Measurements from ENCODE around the gene TPRX1. TPM values are rescaled to one million over a fixed set of nuclear protein-coding genes. Genes with fewer than 3 reads are reported as not detected.

TPRX1 gene
- total and polyA plus RNA-seq, 9 of the 15 experiments (the other 6 are each of a cell fraction or from before 2014, with no cell fraction given) = not detected

DNA sequence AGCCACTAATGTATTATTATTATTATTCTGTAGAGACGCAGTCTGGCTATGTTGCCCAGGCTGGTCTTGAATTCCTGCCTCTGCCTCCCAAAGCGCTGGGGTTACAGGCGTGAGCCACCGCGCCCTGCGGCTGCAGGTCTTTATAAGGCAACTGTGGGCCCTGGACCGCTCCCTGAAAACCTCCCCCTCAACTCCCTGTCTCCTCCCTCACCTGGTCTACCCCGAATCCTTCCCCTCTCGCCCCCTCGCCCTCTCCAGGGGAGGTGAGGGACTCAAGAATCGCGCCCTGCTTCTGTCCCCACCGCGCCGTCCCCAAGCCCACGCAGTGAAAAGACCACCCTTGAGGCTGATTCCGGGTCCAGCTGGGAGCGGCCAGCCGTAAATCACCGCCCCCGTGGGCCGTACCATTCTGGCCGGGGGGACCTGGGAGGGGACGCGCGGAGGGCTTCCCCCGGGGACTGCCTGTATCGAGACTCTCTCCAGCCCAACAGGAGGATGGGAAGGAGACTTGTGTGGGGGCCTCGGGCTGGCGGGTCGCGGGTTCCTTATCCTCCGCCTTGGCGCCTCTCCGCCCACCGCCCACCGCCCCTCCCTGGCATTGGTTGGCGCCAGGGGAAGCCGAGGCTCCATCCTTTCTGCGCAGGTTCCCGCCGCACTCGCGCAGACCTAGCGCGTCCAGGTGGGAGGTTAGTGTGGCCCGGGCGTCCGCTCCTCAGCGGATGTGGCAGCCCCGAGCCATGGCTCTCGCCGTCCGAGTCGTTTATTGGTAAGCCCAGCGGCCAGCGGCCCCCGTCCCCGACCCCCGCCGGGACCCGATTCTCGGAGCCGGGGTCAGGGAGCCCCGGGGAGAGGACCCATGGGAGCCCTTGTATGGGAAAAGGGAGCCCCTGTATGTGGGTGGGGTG lies 26.1 kb downstream of the TPRX1 start, which contains the start of gene SELENOW (continued):
- TF ChIP-seq ZBTB17 (CRISPR knock-in tag; IDR thresholded peaks at IDR 0.05) (peak; percentile 64; the same call in 1 of the 2 replicates), TRIM24 (IDR thresholded peaks at IDR 0.05) (peak in 1 of 2 experiments; percentile 76; a peak in 2 of 4 replicates), NR2C2 (CRISPR knock-in tag; IDR thresholded peaks at IDR 0.05) (no peak), NR2C2 (tag; IDR thresholded peaks at IDR 0.05) (peak; percentile 27; the same call in 1 of the 2 replicates), DPF2 (IDR thresholded peaks at IDR 0.05) (peak; percentile 77; the same call in 1 of the 2 replicates), KLF1 (tag; IDR thresholded peaks at IDR 0.05) (peak; percentile 96), ZNF146 (CRISPR knock-in tag; IDR thresholded peaks at IDR 0.05; ENCODE audit: unreplicated experiment) (no peak), EP400 (IDR thresholded peaks at IDR 0.05) (peak; percentile 72), TCF3 (CRISPR knock-in tag; IDR thresholded peaks at IDR 0.05) (0 out of 2 replicates have a peak, but pooled peaks have one; percentile 10), SMARCA5 (IDR thresholded peaks at IDR 0.05) (0 out of 2 replicates have a peak, but pooled peaks have one; percentile 11), TOE1 (IDR thresholded peaks at IDR 0.05; ENCODE audit: borderline replicate concordance) (peak; percentile 98), TOE1 (CRISPR knock-in tag; IDR thresholded peaks at IDR 0.05; ENCODE audit: borderline replicate concordance, low read depth) (no peak), KLF6 (CRISPR knock-in tag; IDR thresholded peaks at IDR 0.05; ENCODE audit: borderline replicate concordance) (peak; percentile 97), CTBP1 (IDR thresholded peaks at IDR 0.05; ENCODE audit: borderline replicate concordance) (peak; percentile 94), ATF1 (CRISPR knock-in tag; IDR thresholded peaks at IDR 0.05) (no peak), ATF1 (tag; IDR thresholded peaks at IDR 0.05) (peak; percentile 60), HIVEP1 (CRISPR knock-in tag; IDR thresholded peaks at IDR 0.05) (peak; percentile 28; the same call in 1 of the 2 replicates), CBFB (CRISPR knock-in tag; IDR thresholded peaks at IDR 0.05) (no peak)
- TF ChIP-seq, protein P1, sequence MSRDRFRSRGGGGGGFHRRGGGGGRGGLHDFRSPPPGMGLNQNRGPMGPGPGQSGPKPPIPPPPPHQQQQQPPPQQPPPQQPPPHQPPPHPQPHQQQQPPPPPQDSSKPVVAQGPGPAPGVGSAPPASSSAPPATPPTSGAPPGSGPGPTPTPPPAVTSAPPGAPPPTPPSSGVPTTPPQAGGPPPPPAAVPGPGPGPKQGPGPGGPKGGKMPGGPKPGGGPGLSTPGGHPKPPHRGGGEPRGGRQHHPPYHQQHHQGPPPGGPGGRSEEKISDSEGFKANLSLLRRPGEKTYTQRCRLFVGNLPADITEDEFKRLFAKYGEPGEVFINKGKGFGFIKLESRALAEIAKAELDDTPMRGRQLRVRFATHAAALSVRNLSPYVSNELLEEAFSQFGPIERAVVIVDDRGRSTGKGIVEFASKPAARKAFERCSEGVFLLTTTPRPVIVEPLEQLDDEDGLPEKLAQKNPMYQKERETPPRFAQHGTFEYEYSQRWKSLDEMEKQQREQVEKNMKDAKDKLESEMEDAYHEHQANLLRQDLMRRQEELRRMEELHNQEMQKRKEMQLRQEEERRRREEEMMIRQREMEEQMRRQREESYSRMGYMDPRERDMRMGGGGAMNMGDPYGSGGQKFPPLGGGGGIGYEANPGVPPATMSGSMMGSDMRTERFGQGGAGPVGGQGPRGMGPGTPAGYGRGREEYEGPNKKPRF (IDR thresholded peaks at IDR 0.05; ENCODE audit: low read depth, low read length) = no peak
- TF ChIP-seq, protein P2, sequence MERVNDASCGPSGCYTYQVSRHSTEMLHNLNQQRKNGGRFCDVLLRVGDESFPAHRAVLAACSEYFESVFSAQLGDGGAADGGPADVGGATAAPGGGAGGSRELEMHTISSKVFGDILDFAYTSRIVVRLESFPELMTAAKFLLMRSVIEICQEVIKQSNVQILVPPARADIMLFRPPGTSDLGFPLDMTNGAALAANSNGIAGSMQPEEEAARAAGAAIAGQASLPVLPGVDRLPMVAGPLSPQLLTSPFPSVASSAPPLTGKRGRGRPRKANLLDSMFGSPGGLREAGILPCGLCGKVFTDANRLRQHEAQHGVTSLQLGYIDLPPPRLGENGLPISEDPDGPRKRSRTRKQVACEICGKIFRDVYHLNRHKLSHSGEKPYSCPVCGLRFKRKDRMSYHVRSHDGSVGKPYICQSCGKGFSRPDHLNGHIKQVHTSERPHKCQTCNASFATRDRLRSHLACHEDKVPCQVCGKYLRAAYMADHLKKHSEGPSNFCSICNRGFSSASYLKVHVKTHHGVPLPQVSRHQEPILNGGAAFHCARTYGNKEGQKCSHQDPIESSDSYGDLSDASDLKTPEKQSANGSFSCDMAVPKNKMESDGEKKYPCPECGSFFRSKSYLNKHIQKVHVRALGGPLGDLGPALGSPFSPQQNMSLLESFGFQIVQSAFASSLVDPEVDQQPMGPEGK (CRISPR knock-in tag; IDR thresholded peaks at IDR 0.05; ENCODE audit: borderline replicate concordance) = no peak
- TF ChIP-seq, protein P3, sequence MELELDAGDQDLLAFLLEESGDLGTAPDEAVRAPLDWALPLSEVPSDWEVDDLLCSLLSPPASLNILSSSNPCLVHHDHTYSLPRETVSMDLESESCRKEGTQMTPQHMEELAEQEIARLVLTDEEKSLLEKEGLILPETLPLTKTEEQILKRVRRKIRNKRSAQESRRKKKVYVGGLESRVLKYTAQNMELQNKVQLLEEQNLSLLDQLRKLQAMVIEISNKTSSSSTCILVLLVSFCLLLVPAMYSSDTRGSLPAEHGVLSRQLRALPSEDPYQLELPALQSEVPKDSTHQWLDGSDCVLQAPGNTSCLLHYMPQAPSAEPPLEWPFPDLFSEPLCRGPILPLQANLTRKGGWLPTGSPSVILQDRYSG (tag; conservative IDR thresholded peaks at IDR 0.05; ENCODE audit: low read depth) = no peak
- TF ChIP-seq, protein P4, sequence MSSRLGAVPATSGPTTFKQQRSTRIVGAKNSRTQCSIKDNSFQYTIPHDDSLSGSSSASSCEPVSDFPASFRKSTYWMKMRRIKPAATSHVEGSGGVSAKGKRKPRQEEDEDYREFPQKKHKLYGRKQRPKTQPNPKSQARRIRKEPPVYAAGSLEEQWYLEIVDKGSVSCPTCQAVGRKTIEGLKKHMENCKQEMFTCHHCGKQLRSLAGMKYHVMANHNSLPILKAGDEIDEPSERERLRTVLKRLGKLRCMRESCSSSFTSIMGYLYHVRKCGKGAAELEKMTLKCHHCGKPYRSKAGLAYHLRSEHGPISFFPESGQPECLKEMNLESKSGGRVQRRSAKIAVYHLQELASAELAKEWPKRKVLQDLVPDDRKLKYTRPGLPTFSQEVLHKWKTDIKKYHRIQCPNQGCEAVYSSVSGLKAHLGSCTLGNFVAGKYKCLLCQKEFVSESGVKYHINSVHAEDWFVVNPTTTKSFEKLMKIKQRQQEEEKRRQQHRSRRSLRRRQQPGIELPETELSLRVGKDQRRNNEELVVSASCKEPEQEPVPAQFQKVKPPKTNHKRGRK (tag; IDR thresholded peaks at IDR 0.05) = no peak
